Stomach (tissue), 4 donors: ENCODE measurements around the gene FOXL1.

Source experiments
- EP300 ChIP-seq: sonication (generic); formaldehyde crosslinking; IDR thresholded peaks from one replicate; pipeline ENCODE4 v1.6.1; 2017; ENCODE audit warnings: antibody characterized with exemption
- POLR2A ChIP-seq, 4 donors: fragments of 450-650 bp; IDR thresholded peaks; one replicate each; pipeline ENCODE4 v1.6.1; 2016; ENCODE audit warnings: antibody characterized with exemption in 4 of 4, control low read depth in 2 of 4, mild to moderate bottlenecking in 1 of 4, moderate library complexity in 1 of 4
- TF ChIP-seq, protein P1 (sequence below), 7 experiments: fragments of 450-650 bp in 4 of 7; fragments of 200-600 bp in 3 of 7; sonication (generic) in 3 of 7; IDR thresholded peaks; one replicate each; pipeline ENCODE4 v1.5.1; 2016 to 2019; ENCODE audit warnings: antibody characterized with exemption in 7 of 7, control low read depth in 2 of 7, mild to moderate bottlenecking in 1 of 7

DNA sequence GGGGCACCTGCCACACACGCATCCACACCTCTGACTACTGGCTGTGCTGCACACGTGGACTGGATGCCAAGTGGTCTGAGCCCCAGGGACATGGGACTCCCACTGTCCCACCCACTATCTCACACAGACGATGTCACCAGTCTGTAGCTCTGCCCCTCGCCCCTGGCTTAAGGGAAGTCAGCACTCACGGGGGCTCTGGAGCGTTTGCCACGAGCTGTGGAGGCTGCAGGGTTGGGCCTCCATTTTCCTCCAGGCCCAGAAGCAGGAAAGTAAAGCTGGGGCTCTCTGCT is 45.9 kb upstream of the FOXL1 start:
- TF ChIP-seq, protein P1, sequence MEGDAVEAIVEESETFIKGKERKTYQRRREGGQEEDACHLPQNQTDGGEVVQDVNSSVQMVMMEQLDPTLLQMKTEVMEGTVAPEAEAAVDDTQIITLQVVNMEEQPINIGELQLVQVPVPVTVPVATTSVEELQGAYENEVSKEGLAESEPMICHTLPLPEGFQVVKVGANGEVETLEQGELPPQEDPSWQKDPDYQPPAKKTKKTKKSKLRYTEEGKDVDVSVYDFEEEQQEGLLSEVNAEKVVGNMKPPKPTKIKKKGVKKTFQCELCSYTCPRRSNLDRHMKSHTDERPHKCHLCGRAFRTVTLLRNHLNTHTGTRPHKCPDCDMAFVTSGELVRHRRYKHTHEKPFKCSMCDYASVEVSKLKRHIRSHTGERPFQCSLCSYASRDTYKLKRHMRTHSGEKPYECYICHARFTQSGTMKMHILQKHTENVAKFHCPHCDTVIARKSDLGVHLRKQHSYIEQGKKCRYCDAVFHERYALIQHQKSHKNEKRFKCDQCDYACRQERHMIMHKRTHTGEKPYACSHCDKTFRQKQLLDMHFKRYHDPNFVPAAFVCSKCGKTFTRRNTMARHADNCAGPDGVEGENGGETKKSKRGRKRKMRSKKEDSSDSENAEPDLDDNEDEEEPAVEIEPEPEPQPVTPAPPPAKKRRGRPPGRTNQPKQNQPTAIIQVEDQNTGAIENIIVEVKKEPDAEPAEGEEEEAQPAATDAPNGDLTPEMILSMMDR (IDR thresholded peaks at IDR 0.05) = no peak
- TF ChIP-seq POLR2A (IDR thresholded peaks at IDR 0.05) (no peak), EP300 (no peak)
